ENCODE results near the gene SLC6A6.

Gene SLC6A6

GRCh38 chr3:14458434-14459275, 56.2 kb downstream of the SLC6A6 start:
- DNase-seq (ENCODE audit: low read depth) = no peak
- TF ChIP-seq, protein P1, sequence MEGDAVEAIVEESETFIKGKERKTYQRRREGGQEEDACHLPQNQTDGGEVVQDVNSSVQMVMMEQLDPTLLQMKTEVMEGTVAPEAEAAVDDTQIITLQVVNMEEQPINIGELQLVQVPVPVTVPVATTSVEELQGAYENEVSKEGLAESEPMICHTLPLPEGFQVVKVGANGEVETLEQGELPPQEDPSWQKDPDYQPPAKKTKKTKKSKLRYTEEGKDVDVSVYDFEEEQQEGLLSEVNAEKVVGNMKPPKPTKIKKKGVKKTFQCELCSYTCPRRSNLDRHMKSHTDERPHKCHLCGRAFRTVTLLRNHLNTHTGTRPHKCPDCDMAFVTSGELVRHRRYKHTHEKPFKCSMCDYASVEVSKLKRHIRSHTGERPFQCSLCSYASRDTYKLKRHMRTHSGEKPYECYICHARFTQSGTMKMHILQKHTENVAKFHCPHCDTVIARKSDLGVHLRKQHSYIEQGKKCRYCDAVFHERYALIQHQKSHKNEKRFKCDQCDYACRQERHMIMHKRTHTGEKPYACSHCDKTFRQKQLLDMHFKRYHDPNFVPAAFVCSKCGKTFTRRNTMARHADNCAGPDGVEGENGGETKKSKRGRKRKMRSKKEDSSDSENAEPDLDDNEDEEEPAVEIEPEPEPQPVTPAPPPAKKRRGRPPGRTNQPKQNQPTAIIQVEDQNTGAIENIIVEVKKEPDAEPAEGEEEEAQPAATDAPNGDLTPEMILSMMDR (conservative IDR thresholded peaks at IDR 0.05; ENCODE audit: low read depth, low read length) = no peak
- H3K4me3 ChIP-seq (ENCODE audit: low read length) = no peak overlapping the region

- no peak overlapping the region for H3K4me3 ChIP-seq (ENCODE audit: low read length)
- no peak for DNase-seq (ENCODE audit: low read depth)
- TF ChIP-seq, protein P1 (conservative IDR thresholded peaks at IDR 0.05; ENCODE audit: low read depth, low read length) = no peak
These were observed 57.0 kb downstream of the SLC6A6 start for GRCh38 chr3:14459384-14459783.

DNA sequence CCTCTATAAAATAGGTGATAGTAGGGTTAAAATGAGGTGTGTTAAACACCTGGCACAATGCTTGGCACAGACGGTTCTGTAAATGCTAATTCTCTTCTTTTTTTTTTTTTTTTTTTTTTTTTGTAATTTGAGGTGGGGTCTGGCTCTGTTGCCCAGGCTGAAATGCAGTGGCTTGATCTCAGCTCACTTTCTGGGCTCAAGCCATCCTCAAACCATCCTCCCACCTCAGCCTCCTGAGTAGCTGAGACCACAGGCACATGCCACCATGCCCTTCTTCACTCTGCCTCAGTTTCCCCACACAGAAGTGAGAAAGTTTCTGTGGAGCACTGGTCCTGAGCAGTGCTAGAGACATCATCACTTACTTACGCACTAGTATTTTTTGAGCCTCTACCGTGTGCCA, 57.4 kb downstream of the SLC6A6 start:
- DNase-seq (ENCODE audit: low read depth) = no peak
- TF ChIP-seq, protein P1 (conservative IDR thresholded peaks at IDR 0.05; ENCODE audit: low read depth, low read length) = no peak

GRCh38 chr3:14460342-14461005, 58.1 kb downstream of the SLC6A6 start:
- H3K4me3 ChIP-seq (ENCODE audit: low read length) = no peak overlapping the region
- DNase-seq (ENCODE audit: low read depth) = no peak
- TF ChIP-seq, protein P1 (conservative IDR thresholded peaks at IDR 0.05; ENCODE audit: low read depth, low read length) = no peak

More for the DNA sequence above, 57.4 kb downstream of the SLC6A6 start:
- H3K4me3 ChIP-seq (ENCODE audit: low read length) = no peak overlapping the region

DNA sequence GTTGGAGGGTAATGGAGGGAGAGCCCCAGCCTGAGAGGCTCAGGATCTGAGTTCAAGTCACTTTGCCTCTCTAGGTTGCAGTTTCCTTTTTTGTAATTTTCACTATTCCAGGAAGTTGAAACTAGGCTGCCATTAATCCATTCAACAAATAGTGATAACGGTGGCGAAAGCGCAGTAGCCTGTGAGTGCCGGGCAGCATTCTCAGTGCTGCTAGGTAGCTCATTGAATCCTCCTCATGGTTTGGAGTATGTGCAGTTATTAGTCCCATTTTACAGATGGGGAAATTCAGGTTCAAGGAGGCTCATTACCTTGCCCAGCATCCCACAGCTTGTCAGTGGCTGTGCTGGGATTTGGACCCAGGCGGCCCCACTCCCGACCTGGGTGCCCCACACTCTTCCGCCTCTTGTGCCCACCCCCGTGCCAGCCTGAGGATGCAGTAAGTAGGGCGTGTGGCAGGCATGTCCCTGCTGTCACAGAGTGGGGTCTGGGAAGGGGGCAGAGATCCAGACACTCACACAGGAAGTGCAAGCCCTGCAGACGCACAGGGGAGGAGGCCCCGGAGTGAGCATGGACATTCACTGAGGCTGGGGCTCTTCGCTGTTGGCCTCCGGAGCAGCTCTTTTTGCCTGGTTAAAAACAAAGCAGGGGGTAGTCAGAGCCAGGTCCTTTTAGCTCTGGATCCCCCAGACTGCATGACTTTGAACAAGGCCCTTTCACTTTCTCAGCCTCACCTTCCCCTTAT, 58.8 kb downstream of the SLC6A6 start:
- no peak overlapping the region for H3K4me3 ChIP-seq (ENCODE audit: low read length)
- TF ChIP-seq, protein P1 (conservative IDR thresholded peaks at IDR 0.05; ENCODE audit: low read depth, low read length) = no peak
- no peak for DNase-seq (ENCODE audit: low read depth)

GRCh38 chr3:14461748-14462324, 59.4 kb downstream of the SLC6A6 start:
- no peak for DNase-seq (ENCODE audit: low read depth)
- TF ChIP-seq, protein P1 (conservative IDR thresholded peaks at IDR 0.05; ENCODE audit: low read depth, low read length) = peak; percentile 87
- H3K4me3 ChIP-seq (ENCODE audit: low read length) = no peak overlapping the region

Measured in retinal pigment epithelial cell (primary cell).